Measurements from ENCODE around the gene LEUTX.
"Not testable (repeated sequence)": the region's sequence is repeated elsewhere in the genome, so short reads cannot be mapped to it uniquely, and the experiment has no call there.

Gene LEUTX

GRCh38 chr19:39746836-39747529 is 31.7 kb upstream of the LEUTX start:
- Histone ChIP-seq H3K27ac (ENCODE audit: low read depth, low read length) (no peak overlapping the region), H3K9ac (ENCODE audit: low read depth, low read length) (no peak overlapping the region), H3K36me3 (ENCODE audit: control insufficient read depth, insufficient read depth, low read length) (no peaks in the 10 kb centered on the region), H3K4me1 (ENCODE audit: control insufficient read depth, insufficient read depth, low read length) (no peaks in the 10 kb centered on the region), H3K4me3 (ENCODE audit: low read depth, low read length) (no peak overlapping the region), H3K9me3 (ENCODE audit: control insufficient read depth, insufficient read depth, low read length) (no peaks in the 10 kb centered on the region), H3K27me3 (ENCODE audit: control insufficient read depth, insufficient read depth, low read length) (no peaks in the 10 kb centered on the region)

GRCh38 chr19:39749981-39750380 is 28.7 kb upstream of the LEUTX start:
- Histone ChIP-seq H3K27ac (ENCODE audit: low read depth, low read length) (no peak overlapping the region), H3K9me3 (ENCODE audit: control insufficient read depth, insufficient read depth, low read length) (no peaks in the 10 kb centered on the region), H3K9ac (ENCODE audit: low read depth, low read length) (no peak overlapping the region), H3K27me3 (ENCODE audit: control insufficient read depth, insufficient read depth, low read length) (no peaks in the 10 kb centered on the region), H3K4me1 (ENCODE audit: control insufficient read depth, insufficient read depth, low read length) (no peaks in the 10 kb centered on the region), H3K36me3 (ENCODE audit: control insufficient read depth, insufficient read depth, low read length) (no peaks in the 10 kb centered on the region), H3K4me3 (ENCODE audit: low read depth, low read length) (no peak overlapping the region)

- Histone ChIP-seq H3K9ac (ENCODE audit: low read depth, low read length) (no peak overlapping the region), H3K27me3 (ENCODE audit: control insufficient read depth, insufficient read depth, low read length) (no peaks in the 10 kb centered on the region)
These were observed 26.3 kb upstream of the LEUTX start for GRCh38 chr19:39752390-39752789.

GRCh38 chr19:39752795-39753194 is 25.9 kb upstream of the LEUTX start:
- no peak overlapping the region for H3K9ac ChIP-seq (ENCODE audit: low read depth, low read length)
- no peaks in the 10 kb centered on the region for H3K9me3 ChIP-seq (ENCODE audit: control insufficient read depth, insufficient read depth, low read length)
- H3K4me1 ChIP-seq (ENCODE audit: control insufficient read depth, insufficient read depth, low read length): no peaks in the 10 kb centered on the region
- H3K36me3 ChIP-seq (ENCODE audit: control insufficient read depth, insufficient read depth, low read length): no peaks in the 10 kb centered on the region
- H3K4me3 ChIP-seq (ENCODE audit: low read depth, low read length): no peak overlapping the region
- H3K27me3 ChIP-seq (ENCODE audit: control insufficient read depth, insufficient read depth, low read length): no peaks in the 10 kb centered on the region
- no peak overlapping the region for H3K27ac ChIP-seq (ENCODE audit: low read depth, low read length)

More at GRCh38 chr19:39752390-39752789, 26.3 kb upstream of the LEUTX start:
- Histone ChIP-seq H3K9me3 (ENCODE audit: control insufficient read depth, insufficient read depth, low read length) (no peaks in the 10 kb centered on the region), H3K27ac (ENCODE audit: low read depth, low read length) (no peak overlapping the region), H3K4me3 (ENCODE audit: low read depth, low read length) (no peak overlapping the region), H3K36me3 (ENCODE audit: control insufficient read depth, insufficient read depth, low read length) (no peaks in the 10 kb centered on the region), H3K4me1 (ENCODE audit: control insufficient read depth, insufficient read depth, low read length) (no peaks in the 10 kb centered on the region)

- Histone ChIP-seq H3K36me3 (ENCODE audit: control insufficient read depth, insufficient read depth, low read length) (no peaks in the 10 kb centered on the region), H3K9ac (ENCODE audit: low read depth, low read length) (no peak overlapping the region), H3K27ac (ENCODE audit: low read depth, low read length) (no peak overlapping the region), H3K9me3 (ENCODE audit: control insufficient read depth, insufficient read depth, low read length) (no peaks in the 10 kb centered on the region), H3K27me3 (ENCODE audit: control insufficient read depth, insufficient read depth, low read length) (no peaks in the 10 kb centered on the region), H3K4me3 (ENCODE audit: low read depth, low read length) (no peak overlapping the region), H3K4me1 (ENCODE audit: control insufficient read depth, insufficient read depth, low read length) (no peaks in the 10 kb centered on the region)
These were observed 24.1 kb upstream of the LEUTX start for GRCh38 chr19:39754544-39754943.

GRCh38 chr19:39754971-39755370 is 23.7 kb upstream of the LEUTX start:
- no peak overlapping the region for H3K4me3 ChIP-seq (ENCODE audit: low read depth, low read length)
- no peaks in the 10 kb centered on the region for H3K27me3 ChIP-seq (ENCODE audit: control insufficient read depth, insufficient read depth, low read length)
- H3K9ac ChIP-seq (ENCODE audit: low read depth, low read length): no peak overlapping the region
- H3K9me3 ChIP-seq (ENCODE audit: control insufficient read depth, insufficient read depth, low read length): no peaks in the 10 kb centered on the region
- no peak overlapping the region for H3K27ac ChIP-seq (ENCODE audit: low read depth, low read length)
- no peaks in the 10 kb centered on the region for H3K36me3 ChIP-seq (ENCODE audit: control insufficient read depth, insufficient read depth, low read length)
- no peaks in the 10 kb centered on the region for H3K4me1 ChIP-seq (ENCODE audit: control insufficient read depth, insufficient read depth, low read length)

GRCh38 chr19:39759457-39760184 is 19.0 kb upstream of the LEUTX start:
- no peak overlapping the region for H3K4me3 ChIP-seq (ENCODE audit: low read depth, low read length)
- H3K27ac ChIP-seq (ENCODE audit: low read depth, low read length): no peak overlapping the region
- H3K9ac ChIP-seq (ENCODE audit: low read depth, low read length): no peak overlapping the region
- no peaks in the 10 kb centered on the region for H3K36me3 ChIP-seq (ENCODE audit: control insufficient read depth, insufficient read depth, low read length)
- H3K27me3 ChIP-seq (ENCODE audit: control insufficient read depth, insufficient read depth, low read length): no peaks in the 10 kb centered on the region
- H3K4me1 ChIP-seq (ENCODE audit: control insufficient read depth, insufficient read depth, low read length): no peaks in the 10 kb centered on the region
- no peaks in the 10 kb centered on the region for H3K9me3 ChIP-seq (ENCODE audit: control insufficient read depth, insufficient read depth, low read length)

- H3K4me3 ChIP-seq (ENCODE audit: low read depth, low read length); H3K27me3 ChIP-seq (ENCODE audit: control insufficient read depth, insufficient read depth, low read length); H3K9me3 ChIP-seq (ENCODE audit: control insufficient read depth, insufficient read depth, low read length); H3K4me1 ChIP-seq (ENCODE audit: control insufficient read depth, insufficient read depth, low read length); H3K36me3 ChIP-seq (ENCODE audit: control insufficient read depth, insufficient read depth, low read length); H3K27ac ChIP-seq (ENCODE audit: low read depth, low read length); H3K9ac ChIP-seq (ENCODE audit: low read depth, low read length): not testable (repeated sequence)
These were observed 16.8 kb upstream of the LEUTX start for GRCh38 chr19:39761851-39762250.

GRCh38 chr19:39765091-39766076 is 13.3 kb upstream of the LEUTX start:
- H3K9ac ChIP-seq (ENCODE audit: low read depth, low read length): no peak overlapping the region
- no peaks in the 10 kb centered on the region for H3K9me3 ChIP-seq (ENCODE audit: control insufficient read depth, insufficient read depth, low read length)
- H3K27ac ChIP-seq (ENCODE audit: low read depth, low read length): no peak overlapping the region
- H3K27me3 ChIP-seq (ENCODE audit: control insufficient read depth, insufficient read depth, low read length): no peaks in the 10 kb centered on the region
- H3K4me1 ChIP-seq (ENCODE audit: control insufficient read depth, insufficient read depth, low read length): peaks cover 12% of the 10 kb centered on the region
- no peak overlapping the region for H3K4me3 ChIP-seq (ENCODE audit: low read depth, low read length)
- H3K36me3 ChIP-seq (ENCODE audit: control insufficient read depth, insufficient read depth, low read length): no peaks in the 10 kb centered on the region

- peaks cover 12% of the 10 kb centered on the region for H3K4me1 ChIP-seq (ENCODE audit: control insufficient read depth, insufficient read depth, low read length)
- H3K9ac ChIP-seq (ENCODE audit: low read depth, low read length): no peak overlapping the region
- no peaks in the 10 kb centered on the region for H3K36me3 ChIP-seq (ENCODE audit: control insufficient read depth, insufficient read depth, low read length)
- no peak overlapping the region for H3K27ac ChIP-seq (ENCODE audit: low read depth, low read length)
- H3K4me3 ChIP-seq (ENCODE audit: low read depth, low read length): no peak overlapping the region
- H3K9me3 ChIP-seq (ENCODE audit: control insufficient read depth, insufficient read depth, low read length): no peaks in the 10 kb centered on the region
- H3K27me3 ChIP-seq (ENCODE audit: control insufficient read depth, insufficient read depth, low read length): no peaks in the 10 kb centered on the region
These were observed 10.3 kb upstream of the LEUTX start for GRCh38 chr19:39768334-39768733.
